NCI-H524 (cell line): ENCODE measurements around the gene SPDYE6.
"Not testable (repeated sequence)": the region's sequence is repeated elsewhere in the genome, so short reads cannot be mapped to it uniquely, and the experiment has no call there.

Experiments used
- DNase-seq, 2 experiments: peaks; one replicate each; lab custom pipeline; 2025; lab: John Stamatoyannopoulos, UW

SPDYE6 gene

GRCh38 chr7:102363549-102364393, 7.5 kb upstream of the SPDYE6 start:
- peak; percentile 98 for DNase-seq

DNA sequence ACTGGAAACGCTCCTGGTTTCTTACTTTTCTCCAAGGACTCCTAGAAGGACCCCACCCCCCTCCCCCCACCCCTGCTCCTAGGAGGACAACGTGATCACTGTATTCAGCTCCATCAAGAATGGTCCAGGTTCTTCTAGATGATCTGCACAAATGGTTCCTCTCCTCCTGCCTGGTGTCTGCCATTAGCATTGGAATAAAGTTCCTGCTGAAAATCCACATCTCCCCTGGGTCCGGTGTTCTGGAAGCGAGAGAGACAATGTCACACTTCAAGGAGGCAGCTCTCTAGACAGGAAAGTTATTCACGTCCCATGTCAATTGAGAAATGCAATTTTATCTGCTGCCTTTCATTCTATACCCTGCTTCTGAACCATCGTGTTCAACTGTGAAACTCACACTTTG, 9.3 kb downstream of the SPDYE6 start:
- DNase-seq = not testable (repeated sequence)

- DNase-seq = not testable (repeated sequence)
Measured at GRCh38 chr7:102340599-102341368, 15.5 kb downstream of the SPDYE6 start.

DNA sequence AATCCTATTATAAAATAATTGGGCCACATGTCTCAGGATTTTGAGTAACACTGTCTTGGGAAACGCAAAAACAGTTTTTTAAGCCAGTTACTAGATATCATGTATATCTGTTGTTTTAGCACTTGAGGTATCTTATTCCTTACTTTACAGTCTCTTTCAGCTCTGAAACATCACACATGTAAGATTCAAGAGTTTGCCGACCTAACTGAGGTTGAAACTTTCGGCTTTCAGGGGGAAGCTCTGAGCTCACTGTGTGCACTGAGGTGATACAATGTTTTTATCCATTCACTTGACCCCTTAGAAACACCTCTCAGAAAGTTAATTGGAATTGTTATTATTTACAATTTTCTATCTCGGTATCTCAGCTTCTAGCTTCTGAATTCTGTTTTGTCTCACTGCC, 18.8 kb downstream of the SPDYE6 start:
- DNase-seq = peak; percentile 4 to 68

- not testable (repeated sequence) for DNase-seq
Measured at GRCh38 chr7:102337002-102337401, 19.2 kb downstream of the SPDYE6 start.

DNA sequence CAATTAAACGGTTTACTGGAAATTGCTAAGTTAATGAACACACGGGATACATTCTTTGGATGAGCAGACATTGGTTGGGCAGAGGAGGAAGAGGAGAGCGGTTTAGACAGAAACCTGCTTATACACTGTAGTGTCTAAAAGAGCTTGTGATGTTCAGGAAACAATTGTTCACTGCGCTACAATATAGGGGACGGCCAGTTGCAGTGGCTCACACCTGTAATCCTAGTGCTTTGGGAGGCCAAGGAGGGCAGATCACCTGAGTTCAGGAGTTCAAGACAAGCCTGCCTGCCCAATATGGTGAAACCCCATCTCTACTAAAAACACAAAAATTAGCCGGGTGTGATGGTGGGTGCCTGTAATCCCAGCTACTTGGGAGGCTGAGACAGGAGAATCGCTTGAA, 20.7 kb downstream of the SPDYE6 start:
- not testable (repeated sequence) for DNase-seq

DNA sequence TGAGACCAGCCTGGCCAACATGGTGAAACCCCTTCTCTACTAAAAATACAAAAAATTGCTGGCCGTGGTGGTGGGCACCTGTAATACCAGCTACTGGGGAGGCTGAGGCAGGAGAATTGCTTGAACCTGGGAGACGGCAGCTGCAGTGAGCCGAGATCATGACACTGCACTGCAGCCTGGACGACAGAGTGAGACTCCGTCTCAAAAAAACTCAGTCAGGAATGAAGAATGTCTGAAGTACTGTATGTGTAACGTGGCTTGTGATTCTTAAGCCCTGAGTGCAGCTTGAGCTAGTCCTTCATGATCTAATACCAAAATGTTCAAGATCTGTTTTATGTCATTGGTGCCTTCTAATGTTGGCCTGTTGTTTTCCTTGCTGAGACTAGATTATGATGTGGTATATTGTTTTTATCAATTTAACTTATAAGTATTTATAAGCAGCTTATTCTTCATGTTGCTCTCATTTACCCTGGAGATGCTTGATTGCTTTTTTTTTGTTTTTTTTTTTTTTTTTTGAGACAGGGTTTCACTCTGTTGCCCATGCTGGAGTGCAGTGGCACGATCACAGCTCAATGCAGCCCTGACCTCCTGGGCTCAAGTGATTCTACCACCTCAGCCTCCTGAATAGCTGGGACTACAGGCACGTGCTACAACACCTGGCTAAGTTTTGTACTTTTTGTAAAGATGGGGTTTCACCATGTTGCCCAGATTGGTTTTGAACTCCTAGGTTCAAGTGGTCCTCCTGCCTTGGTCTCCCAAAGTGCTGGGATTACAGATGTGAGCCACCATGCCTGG, 25.4 kb downstream of the SPDYE6 start:
- not testable (repeated sequence) for DNase-seq

DNA sequence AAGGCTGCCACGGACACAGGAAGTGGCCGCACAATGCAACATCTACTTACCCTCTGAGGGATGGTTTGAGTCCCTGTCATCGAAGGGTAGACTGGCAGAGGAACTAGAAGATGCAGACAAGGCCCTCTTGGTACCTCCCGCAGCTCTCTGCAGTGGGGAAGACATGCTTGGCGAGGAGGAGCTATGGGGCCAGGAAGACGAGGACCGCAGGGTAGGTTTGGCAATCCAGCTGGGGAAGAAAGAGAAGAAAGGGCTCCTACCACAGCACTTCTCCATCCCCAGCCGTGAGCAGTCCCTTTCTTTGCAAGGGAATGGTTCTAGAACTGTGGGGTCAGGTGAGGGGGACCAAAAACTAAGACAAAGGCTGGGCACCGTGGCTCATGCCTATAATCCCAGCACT, 26.9 kb downstream of the SPDYE6 start:
- not testable (repeated sequence) for DNase-seq

DNA sequence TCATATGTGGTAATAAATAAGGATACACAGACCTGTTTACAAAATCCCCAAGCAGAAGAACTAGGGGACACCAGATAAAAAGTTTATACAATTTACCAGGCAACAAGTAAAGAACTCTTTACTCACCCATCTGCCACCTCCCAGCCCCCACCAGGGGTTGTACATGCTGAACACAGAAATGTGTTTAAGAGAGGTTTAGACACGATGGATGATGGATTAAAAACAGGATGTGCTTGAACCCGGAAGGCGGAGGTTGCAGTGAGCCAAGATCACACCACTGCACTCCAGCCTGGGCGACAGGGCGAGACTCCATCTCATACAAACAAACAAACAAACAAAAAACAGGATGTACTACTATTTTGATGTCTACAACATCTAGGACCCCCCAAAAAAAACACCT, 27.4 kb downstream of the SPDYE6 start:
- DNase-seq = not testable (repeated sequence)

- DNase-seq = not testable (repeated sequence)
Measured at GRCh38 chr7:102327183-102327582, 29.1 kb downstream of the SPDYE6 start.

- DNase-seq = no peak
Measured at GRCh38 chr7:102326157-102326889, 29.9 kb downstream of the SPDYE6 start.

DNA sequence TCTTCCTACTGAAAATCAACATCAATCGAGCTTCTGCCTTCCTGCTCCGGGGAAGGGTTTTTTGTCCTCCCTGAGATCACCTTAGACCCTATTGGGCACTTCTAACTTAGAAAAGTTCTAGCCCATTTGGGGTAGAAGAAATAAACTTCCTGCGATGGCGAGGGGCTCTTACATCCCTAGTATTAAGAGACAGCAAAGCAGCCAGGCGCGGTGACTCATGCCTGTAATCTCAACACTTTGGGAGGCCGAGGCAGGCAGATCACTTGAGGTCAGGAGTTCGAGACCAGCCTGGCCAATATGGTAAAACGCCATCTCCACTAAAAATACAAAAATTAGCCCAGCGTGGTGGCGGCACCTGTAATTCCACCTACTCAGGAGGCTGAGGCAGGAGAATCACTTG, 31.1 kb downstream of the SPDYE6 start:
- DNase-seq = not testable (repeated sequence)

DNA sequence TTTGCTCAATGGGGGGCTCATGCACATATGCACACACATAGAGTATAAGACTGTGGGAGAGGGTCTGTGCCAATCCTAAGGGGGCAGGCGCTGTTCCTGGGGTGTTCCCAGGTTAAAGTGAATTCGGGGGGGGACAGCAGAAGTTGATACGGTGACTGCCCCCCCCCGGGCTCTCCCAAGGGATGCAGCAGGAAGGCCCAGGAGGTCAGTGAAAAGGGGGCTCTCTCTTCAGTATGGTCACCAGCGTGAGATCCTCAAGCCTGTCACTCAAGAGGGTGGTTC, 32.4 kb downstream of the SPDYE6 start:
- DNase-seq = no peak

DNA sequence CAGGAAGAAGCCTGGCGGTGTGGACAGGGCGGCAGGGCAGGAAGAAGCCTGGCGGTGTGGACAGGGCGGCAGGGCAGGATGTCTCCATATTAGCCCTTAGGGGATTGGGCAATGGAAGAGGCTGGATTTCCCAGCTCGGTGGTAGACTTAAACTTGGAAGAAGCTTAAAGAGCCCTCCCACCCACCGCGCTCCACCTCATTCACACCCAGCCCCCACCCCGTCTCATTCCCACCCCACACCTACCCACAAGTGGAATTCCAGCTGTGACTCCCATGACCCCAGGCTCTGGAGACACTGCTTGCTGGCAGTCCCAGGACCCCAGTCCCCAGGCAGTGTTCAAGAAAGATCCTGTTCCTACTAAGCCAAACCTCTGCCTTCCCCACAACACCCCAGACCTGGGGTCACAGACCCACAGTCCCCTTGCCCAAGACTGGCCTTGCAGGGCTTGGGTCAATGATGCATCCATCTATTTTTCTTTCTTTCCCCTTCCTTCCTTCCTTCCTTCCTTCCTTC, 34.0 kb downstream of the SPDYE6 start:
- DNase-seq = no peak

DNA sequence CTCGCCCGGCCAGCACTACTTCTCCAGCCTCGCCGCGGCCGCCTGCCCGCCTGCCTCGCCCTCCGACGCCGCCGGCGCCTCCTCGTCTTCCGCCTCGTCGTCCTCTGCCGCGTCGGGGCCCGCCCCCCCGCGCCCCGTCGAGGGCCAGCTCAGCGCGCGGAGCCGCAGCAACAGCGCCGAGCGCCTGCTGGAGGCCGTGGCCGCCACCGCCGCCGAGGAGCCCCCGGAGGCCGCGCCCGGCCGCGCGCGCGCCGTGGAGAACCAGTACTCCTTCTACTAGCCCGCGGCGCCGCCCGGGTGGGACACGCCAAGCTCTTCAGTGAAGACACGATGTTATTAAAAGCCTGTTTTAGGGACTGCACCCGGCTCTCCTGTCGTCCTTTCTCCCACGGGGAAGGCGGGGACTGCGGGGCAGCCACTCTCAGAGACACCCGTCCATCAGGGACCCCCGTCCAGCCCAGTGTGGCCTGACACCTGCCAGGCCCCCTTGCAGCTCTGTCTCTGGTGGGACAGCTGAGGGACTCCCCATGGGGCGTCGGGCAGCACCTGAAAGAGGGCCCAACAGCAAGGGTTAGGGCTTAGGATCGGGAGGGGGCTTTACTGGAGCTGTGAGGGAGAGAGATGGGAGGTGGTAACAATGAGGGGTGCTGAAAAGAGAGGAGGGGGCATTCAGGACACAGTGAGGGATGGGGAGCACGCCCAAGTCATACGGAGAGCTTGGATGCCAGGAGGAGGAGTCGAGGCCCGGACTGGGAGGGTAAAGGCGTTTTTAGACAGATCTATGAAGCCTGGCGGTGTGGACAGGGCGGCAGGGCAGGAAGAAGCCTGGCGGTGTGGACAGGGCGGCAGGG, 34.7 kb downstream of the SPDYE6 start:
- DNase-seq = no peak

- DNase-seq = no peak
Measured at GRCh38 chr7:102320601-102321350, 35.5 kb downstream of the SPDYE6 start.

- DNase-seq = no peak
Measured at GRCh38 chr7:102320181-102320580, 36.1 kb downstream of the SPDYE6 start.

- no peak for DNase-seq
Measured at GRCh38 chr7:102319671-102320070, 36.6 kb downstream of the SPDYE6 start.

DNA sequence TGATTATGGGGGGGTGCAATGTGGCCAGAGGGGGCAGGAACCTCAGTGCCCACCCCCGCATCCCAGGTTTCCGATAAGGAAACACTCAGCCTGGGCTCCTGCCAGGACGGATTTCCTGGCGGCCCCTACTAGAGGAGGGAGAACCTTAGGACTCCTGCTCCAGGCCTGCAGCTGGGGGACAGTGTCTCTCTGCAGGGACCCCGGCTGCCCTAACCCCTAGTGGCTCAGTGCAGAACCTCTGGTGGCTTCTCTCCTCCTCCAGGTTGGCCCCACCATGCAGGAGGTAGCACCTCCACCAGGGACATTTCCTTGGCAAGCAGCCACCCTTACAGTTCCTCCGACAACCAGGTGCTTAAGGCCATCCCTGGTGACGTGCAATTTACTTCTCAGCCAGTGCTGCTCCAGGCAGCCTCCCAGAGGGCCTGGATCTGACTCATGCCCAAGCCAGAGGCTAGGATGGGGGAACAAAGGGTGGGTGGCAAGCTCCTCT, 37.7 kb downstream of the SPDYE6 start:
- DNase-seq = no peak
